ENCODE data around the gene TUT4.

The TUT4 gene

DNA sequence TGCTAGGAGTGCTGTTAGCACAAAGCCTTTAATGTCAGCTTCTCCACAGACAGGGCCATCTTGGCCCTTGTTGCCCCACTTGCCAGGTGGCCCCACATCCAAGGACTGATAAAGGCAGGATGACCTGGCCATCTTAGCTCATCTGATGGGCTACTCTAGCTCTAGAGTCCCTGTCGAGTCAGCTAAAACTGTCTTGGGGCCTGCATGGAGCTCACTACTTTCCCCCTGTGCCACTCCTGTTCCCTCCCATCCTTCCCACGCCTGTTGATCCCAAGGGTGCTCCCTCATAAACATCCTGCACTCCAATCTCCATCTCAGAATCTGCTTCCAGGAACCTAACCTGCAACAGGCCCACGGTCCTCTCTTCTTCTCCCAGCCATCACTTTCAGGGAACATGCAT, 48.6 kb upstream of the TUT4 start:
- no peaks in the 10 kb centered on the region for H3F3A ChIP-seq (ENCODE audit: insufficient read depth, low read length)
- H3K9ac ChIP-seq (ENCODE audit: low read length), result peak overlapping the region; percentile 73; the same call in 1 of the 2 replicates
- peak overlapping the region; percentile 77 for H3K4me2 ChIP-seq (ENCODE audit: low read length)
- no peaks in the 10 kb centered on the region for H3K9me3 ChIP-seq (ENCODE audit: low read length)
- no peaks in the 10 kb centered on the region for H3K79me2 ChIP-seq (ENCODE audit: insufficient read depth, low read length)
- peaks cover under 1% of the 10 kb centered on the region; the same call in 1 of the 2 replicates for H3K36me3 ChIP-seq (ENCODE audit: insufficient read depth, low read length)
- H3K4me1 ChIP-seq (ENCODE audit: insufficient read depth, low read length, severe bottlenecking), result peaks cover 42% of the 10 kb centered on the region
- no peak overlapping the region for H2AFZ ChIP-seq (ENCODE audit: low read length)
- no peak overlapping the region for H3K27ac ChIP-seq (ENCODE audit: low read depth, low read length, poor library complexity, severe bottlenecking)
- H4K20me1 ChIP-seq (ENCODE audit: insufficient read depth, low read length), result no peaks in the 10 kb centered on the region
- H3K4me3 ChIP-seq (ENCODE audit: low read depth, low read length, poor library complexity, severe bottlenecking), result peak overlapping the region; percentile 65
- TF ChIP-seq, protein P1, sequence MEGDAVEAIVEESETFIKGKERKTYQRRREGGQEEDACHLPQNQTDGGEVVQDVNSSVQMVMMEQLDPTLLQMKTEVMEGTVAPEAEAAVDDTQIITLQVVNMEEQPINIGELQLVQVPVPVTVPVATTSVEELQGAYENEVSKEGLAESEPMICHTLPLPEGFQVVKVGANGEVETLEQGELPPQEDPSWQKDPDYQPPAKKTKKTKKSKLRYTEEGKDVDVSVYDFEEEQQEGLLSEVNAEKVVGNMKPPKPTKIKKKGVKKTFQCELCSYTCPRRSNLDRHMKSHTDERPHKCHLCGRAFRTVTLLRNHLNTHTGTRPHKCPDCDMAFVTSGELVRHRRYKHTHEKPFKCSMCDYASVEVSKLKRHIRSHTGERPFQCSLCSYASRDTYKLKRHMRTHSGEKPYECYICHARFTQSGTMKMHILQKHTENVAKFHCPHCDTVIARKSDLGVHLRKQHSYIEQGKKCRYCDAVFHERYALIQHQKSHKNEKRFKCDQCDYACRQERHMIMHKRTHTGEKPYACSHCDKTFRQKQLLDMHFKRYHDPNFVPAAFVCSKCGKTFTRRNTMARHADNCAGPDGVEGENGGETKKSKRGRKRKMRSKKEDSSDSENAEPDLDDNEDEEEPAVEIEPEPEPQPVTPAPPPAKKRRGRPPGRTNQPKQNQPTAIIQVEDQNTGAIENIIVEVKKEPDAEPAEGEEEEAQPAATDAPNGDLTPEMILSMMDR (IDR thresholded peaks at IDR 0.05; ENCODE audit: low read length), result no peak
- no peak for TF ChIP-seq EZH2 (IDR thresholded peaks at IDR 0.05; ENCODE audit: borderline replicate concordance, low read length)
- no peaks in the 10 kb centered on the region for H3K27me3 ChIP-seq (ENCODE audit: insufficient read depth, low read length)
- no peaks in the 10 kb centered on the region for H3K9me2 ChIP-seq (ENCODE audit: low read depth, low read length)

- no peak overlapping the region for H3K4me2 ChIP-seq (ENCODE audit: low read length)
- H3K27me3 ChIP-seq (ENCODE audit: insufficient read depth, low read length), result no peaks in the 10 kb centered on the region
- H4K20me1 ChIP-seq (ENCODE audit: insufficient read depth, low read length), result no peaks in the 10 kb centered on the region
- no peak for TF ChIP-seq EZH2 (IDR thresholded peaks at IDR 0.05; ENCODE audit: borderline replicate concordance, low read length)
- TF ChIP-seq, protein P1 (IDR thresholded peaks at IDR 0.05; ENCODE audit: low read length), result no peak
- no peak overlapping the region for H3K27ac ChIP-seq (ENCODE audit: low read depth, low read length, poor library complexity, severe bottlenecking)
- H3K4me1 ChIP-seq (ENCODE audit: insufficient read depth, low read length, severe bottlenecking), result peaks cover 36% of the 10 kb centered on the region
- H3K9me2 ChIP-seq (ENCODE audit: low read depth, low read length), result no peaks in the 10 kb centered on the region
- H2AFZ ChIP-seq (ENCODE audit: low read length), result no peak overlapping the region
- H3F3A ChIP-seq (ENCODE audit: insufficient read depth, low read length), result no peaks in the 10 kb centered on the region
- no peaks in the 10 kb centered on the region for H3K79me2 ChIP-seq (ENCODE audit: insufficient read depth, low read length)
- H3K9ac ChIP-seq (ENCODE audit: low read length), result no peak overlapping the region
- no peaks in the 10 kb centered on the region for H3K36me3 ChIP-seq (ENCODE audit: insufficient read depth, low read length)
- no peak overlapping the region for H3K4me3 ChIP-seq (ENCODE audit: low read depth, low read length, poor library complexity, severe bottlenecking)
- no peaks in the 10 kb centered on the region for H3K9me3 ChIP-seq (ENCODE audit: low read length)
Measured at GRCh38 chr1:52600533-52601179, 47.8 kb upstream of the TUT4 start.

DNA sequence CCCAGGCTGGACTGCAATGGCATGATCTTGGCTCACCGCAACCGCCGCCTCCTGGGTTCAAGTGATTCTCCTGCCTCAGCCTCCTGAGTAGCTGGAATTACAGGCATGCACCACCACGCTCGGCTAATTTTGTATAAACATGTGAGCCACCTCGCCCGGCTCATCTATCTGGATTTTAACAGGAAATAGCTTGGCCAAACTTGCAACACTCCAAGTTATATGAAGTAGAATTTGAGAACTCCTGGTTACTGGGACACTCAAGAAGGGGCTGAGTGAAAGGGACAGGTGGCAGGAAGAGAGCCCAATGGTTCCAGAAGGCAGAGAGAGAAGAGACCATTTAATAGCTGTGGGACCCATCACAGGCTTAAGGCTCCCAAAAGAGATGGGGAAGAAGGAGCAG, 46.3 kb upstream of the TUT4 start:
- no peak overlapping the region for H3K27ac ChIP-seq (ENCODE audit: low read depth, low read length, poor library complexity, severe bottlenecking)
- H3F3A ChIP-seq (ENCODE audit: insufficient read depth, low read length), result no peaks in the 10 kb centered on the region
- no peak overlapping the region for H2AFZ ChIP-seq (ENCODE audit: low read length)
- H3K9me3 ChIP-seq (ENCODE audit: low read length), result no peaks in the 10 kb centered on the region
- no peaks in the 10 kb centered on the region for H3K79me2 ChIP-seq (ENCODE audit: insufficient read depth, low read length)
- H3K9ac ChIP-seq (ENCODE audit: low read length), result no peak overlapping the region
- no peaks in the 10 kb centered on the region for H4K20me1 ChIP-seq (ENCODE audit: insufficient read depth, low read length)
- no peak overlapping the region for H3K4me2 ChIP-seq (ENCODE audit: low read length)
- TF ChIP-seq, protein P1 (IDR thresholded peaks at IDR 0.05; ENCODE audit: low read length), result no peak
- TF ChIP-seq EZH2 (IDR thresholded peaks at IDR 0.05; ENCODE audit: borderline replicate concordance, low read length), result no peak
- no peak overlapping the region for H3K4me3 ChIP-seq (ENCODE audit: low read depth, low read length, poor library complexity, severe bottlenecking)
- no peaks in the 10 kb centered on the region for H3K9me2 ChIP-seq (ENCODE audit: low read depth, low read length)
- H3K27me3 ChIP-seq (ENCODE audit: insufficient read depth, low read length), result no peaks in the 10 kb centered on the region
- no peaks in the 10 kb centered on the region for H3K36me3 ChIP-seq (ENCODE audit: insufficient read depth, low read length)
- H3K4me1 ChIP-seq (ENCODE audit: insufficient read depth, low read length, severe bottlenecking), result peaks cover 27% of the 10 kb centered on the region
